ENCODE results near the gene SPAG9. TPM values are rescaled to one million over a fixed set of nuclear protein-coding genes. Genes with fewer than 3 reads are reported as not detected.

SPAG9 gene
- polyA plus RNA-seq, 12 donors, result 59.7 to 126 (median 80.5) TPM

DNA sequence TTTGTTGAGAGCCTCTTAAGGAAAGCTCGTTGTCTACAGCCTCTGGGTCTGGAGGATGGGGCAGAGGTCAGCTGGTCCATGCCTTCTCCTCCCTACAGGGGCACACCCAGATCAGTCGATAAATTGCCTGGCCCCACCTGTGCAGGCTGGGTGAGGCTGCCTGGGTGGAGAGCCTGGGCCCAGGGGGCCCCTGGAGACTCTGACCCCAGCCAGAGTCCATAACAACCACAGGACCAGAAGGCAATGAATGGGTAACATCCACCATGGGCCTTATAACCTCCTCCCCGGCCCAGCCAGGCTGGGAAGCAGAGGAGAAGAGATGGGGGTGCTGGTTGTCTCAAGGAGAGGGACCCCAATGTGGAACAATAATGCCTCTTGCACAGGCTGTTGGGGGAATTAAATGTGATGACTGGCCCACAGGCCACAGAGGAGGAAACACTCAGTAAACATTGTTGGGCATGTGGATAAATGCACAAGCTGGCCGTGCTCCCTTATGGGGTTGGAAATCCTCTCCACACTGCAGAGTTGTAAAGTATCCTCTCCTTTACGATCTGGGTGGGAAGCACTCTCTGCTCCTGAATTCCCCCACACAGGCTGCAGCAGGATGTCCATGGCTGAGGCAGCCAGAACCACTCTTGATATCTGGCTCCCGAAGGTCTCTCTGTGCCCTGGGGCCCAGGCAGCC, 197.8 kb downstream of the SPAG9 start:
- no peak for DNase-seq

DNA sequence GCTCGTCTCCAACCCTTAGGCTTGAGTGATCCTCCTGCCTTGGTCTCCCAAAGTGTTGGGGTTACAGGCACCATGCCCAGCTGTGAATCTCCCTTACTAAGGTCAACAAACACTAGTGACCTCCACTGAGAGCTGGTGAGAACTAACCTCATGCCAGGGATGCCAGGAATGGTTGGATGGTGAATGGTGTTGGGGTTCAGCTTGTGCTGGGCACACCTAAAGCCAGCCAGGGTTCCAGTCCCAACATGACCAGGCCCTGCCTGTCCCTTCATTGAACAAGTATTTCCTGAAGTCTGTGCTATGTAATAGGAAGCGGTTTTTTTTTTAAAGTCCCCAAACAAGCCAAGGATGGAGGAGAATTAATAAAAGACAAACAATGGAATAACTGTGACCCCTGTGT, 198.6 kb downstream of the SPAG9 start:
- DNase-seq, result no peak

DNA sequence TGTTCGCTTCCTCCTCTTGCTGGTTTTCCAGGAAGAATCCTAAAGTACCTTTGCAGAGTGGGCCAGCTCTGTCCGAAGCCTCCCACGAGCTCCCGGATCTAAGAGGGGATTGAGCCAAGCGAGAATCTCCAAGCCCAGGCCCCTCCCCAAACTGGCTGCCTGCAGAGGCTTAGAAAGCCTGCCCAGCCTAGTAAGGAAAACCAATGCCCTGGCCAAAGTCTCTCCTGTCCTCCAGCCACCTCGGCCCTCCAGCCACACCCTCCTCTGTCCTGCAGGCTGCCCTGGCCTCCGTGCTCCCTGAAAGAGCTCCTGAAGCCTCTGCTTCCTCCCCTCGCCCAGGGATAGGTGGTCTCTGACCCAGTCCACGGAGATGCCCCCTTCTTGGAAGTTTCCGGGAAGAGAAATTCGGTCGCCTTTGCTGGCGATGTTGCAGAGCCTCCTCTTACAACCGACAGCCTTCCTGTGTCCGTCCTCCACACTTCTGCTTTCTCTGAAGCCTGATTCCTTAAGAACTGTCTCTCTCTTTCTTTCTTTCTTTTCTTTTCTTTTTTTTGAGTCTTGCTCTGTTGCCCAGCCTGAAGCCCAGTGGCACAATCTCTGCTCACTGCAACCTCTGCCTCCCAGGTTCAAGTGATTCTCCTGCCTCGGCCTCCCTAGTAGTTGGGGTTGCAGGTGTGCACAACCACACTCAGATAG, 199.6 kb downstream of the SPAG9 start:
- no peak for DNase-seq

DNA sequence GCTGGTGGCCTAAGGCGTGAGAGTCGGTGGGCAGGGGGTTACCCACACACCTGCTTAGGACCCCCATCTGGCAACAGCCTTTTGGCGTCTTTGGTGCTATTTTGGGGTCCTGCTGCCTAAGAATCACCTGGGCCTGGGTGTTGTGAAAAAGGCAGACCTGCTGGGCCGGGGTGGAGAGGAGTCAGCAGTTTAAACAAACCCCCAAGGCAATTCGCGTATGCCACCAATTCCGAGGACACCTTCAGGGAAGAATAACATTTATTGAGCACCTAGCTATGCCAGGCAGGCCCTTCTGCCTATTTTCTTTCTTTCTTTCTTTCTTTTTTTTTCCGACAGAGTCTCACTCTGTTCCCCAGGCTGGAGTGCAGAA, 200.6 kb downstream of the SPAG9 start:
- no peak for DNase-seq

DNA sequence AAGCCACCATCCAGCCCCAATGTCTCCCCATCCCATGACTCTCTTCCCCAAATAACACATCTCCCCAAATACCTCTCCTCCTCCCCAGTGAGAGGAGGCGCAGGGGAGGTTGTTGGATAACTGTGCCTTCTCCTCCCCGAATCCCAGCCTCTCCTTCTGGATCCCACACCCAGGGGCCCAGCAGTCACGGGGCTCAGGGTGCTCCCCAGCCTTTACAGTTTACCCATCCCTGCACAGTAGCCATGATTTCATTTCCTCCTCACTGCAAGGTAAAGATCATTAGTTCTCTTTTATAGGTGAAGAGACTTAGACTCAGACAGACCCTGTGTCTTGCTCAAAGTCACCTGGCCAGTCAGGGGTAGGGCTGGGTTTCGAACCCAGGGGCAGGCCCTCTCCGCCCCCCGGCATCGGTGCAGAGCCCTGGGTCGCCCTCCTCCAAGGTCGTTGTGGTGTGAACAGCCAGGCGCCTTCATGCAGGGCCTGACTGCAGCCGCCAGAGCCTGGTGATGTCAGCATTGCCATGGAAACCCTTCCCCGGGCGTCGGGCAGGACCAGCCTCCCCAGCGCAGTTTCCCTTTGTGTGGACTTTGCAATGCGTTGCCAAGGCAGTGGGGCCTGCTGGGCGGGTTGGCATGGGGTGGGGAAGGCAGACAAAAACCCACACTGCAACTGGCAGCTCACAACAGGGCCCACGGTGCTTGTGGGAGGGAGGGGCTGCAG, 201.2 kb downstream of the SPAG9 start:
- peak; percentile 73 for DNase-seq

DNA sequence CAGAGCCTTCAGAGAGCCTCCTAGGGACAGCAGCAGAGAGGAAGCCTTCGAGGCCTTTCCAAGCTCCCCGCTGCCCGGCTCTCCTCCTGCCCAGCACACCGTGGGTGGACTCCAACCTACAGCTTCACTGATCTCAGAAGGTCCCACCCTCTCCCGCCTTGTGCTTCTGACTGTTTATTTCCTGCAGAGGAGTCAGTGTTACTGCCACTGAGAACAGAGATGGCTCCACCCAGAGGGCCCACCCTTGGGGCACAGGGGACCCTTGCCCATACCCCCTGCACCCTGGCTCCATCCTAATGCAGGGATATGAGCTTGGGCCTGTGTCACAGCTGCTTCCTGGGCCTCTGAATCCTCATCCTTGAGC, 201.8 kb downstream of the SPAG9 start:
- no peak for DNase-seq

DNA sequence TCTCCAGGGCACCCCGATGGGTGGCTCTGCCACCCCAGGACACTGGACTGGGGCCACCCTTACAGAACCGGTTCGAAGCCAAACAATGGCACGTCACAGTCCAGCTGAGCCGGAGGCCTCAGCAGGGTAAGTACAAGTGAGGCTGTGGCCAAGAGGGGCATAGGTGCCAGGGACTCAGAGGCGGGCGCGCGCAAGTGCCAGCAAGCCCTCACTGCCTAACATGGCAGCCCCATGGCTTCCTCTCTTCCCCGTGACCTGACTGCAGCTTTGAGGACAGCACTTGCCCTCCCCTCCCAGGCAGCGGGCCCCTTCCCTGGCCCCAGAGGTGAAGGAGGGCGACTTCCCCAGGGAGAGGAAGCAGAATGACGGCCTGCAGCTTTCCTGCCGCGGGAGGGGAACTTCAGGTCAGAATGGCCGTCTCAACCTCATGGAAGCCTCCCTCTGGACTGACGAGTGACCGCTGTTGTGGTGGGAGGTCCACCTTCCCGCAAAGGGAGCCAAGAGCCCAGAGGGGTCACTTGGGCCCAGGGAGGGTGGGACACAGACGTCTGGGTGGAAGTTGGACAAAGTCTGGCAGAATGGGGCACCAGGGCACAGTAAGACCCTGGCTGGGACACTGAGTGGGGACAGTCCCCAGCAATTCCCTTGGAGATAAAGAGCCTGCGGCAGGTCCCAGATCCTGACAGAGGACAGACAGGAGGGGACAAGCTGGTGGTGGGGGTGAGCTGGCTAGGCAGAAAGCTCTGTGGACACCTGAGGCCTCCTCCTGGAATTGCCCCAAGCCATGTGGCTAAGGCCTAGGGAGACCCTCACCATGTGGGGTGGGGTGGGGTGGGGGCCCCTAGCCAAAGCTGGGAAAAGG, 202.4 kb downstream of the SPAG9 start:
- DNase-seq, result no peak

DNA sequence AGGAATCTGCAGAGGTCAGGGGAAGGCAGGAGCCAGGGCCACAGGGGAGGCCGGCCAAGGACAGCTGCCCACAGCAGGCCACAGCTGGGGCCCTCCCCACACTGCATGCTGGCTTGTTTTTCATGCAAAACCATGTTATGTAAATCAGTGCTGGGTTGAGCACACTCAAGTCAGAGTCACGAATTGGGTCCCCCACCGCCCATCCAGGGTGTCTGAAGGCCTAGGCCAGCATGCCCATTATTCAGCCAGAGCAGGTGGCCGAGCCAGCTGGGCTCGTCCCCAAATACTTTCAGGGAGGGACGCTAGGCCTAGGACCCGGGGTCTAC, 203.3 kb downstream of the SPAG9 start:
- DNase-seq, result no peak

DNA sequence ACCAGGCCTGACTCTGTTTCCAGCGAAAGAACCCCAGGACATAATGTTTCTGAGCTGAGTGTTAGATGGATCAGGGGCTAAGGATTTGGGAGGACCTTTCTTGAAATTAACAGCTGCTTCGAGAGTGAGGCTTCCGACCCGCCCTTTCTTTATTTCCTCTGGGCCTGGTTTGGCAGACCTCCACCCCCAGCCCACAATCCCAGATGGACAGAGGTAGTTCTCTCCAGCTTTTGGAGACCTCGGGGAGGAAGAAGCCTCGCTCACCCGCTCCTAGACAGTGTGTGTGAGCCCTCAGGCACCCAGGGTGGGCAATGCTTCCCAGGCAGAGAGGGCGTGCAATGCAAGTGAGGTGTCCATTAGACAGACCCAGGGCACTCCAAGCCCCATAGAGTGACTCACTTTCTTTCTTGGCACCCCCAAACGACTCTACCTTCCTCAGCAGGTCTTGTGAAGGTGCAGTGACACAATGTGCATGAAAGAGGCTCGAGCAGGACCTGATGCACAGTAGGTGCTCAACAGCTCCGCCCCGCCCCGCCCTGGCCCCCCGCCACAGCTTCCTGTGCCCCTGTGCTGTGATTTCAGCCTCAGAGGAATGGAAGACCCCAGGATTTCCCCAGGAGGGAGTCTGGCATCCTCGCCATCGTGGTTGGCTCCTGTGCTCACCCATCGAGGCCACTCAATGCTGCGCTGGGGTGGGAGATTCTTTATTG, 203.8 kb downstream of the SPAG9 start:
- no peak for DNase-seq

DNA sequence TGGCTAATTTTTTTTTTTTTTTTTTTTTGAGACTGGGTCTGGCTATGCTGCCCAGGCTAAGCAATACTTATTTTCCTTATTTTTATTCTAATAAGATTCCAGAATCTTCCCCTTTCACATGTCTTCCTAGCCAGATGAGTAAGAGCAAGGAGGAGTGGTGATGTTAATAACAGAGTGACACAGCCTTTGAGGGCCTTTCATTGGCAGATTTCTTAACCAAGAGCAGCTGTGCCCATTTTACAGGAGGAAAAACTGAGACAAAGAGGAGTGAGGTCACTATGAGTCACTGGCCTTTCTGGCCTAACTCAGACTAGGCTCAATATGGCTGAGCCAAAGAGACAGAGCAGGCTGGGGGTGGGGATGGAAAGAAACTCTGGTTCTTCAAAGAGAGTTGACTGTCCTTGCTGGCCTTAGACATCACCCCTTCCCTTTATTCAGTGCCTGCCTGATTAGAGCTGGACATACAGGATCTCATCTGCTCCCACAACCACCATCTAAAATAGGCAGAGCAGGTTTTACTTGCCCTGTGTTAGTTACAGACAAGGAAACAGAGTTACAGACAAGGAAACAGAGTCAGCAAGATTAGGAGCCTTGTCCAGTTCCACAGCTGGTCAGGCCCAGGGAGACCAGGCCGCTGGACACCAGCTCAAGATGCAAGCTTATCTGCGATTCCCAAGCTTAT, 204.5 kb downstream of the SPAG9 start:
- no peak for DNase-seq

DNA sequence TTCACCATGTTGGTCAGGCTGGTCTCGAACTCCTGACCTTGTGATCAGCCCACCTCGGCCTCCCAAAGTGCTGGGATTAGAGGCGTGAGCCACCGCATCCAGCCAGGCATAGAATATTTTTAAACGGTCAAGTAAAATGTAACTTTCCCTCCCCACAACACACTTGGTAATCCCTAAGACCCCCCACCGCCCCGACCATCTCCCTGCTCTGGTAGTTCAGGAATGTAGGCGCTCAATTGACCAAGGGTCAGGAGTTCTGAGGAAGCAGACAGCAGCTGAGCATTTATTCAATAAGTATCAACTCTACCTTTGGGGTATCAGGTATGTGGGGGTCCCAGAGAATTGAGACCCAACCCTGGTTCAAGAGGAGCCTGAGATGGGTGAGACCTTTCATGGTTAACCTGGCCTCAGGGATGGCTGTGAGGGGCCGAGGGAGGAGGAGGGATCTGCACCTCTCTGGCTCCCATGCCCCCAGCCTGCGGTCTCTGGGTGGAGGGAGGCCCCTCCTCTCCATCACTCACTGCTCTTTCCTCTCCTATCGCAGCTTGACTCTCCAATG, 206.1 kb downstream of the SPAG9 start:
- no peak for DNase-seq

DNA sequence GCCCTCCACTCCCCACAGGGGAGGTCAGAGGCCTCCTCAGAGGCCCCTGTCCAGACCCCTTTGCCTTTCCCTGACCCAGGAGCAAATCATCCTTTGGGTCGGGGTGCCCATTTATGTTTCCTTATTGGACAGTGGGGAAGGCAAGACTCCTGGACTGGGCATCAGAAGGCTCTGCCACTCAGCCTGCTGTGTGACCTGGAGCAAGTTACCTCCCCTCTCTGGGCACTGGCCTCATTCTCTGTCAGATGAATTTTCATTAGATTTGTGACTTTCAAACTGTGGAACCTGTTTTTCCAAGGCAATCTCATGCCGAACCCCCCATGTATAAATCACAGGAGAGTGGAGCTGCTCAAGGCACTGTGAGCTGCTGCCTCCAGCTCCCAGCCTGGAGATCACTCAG, 207.5 kb downstream of the SPAG9 start:
- no peak for DNase-seq

Other genes starting within 250 kb of the SPAG9 start
- gene NME1, start 32.7 kb upstream of the SPAG9 start, polyA plus RNA-seq (ENCODE audit: insufficient read length in 12 of 12), result 10 to 100 TPM in 11 of 12 donors, not detected in 1; 45.2 to 66.7 (median 55.0) TPM
- 100 to 1,000 TPM in 11 of 12 donors, not detected in 1; 173 to 412 (median 310) TPM for gene NME2, start 45.5 kb upstream of the SPAG9 start, polyA plus RNA-seq (ENCODE audit: insufficient read length in 12 of 12)
- gene MBTD1, start 139.2 kb upstream of the SPAG9 start, polyA plus RNA-seq (ENCODE audit: insufficient read length in 12 of 12), result 10 to 100 TPM; 20.8 to 82.0 (median 26.9) TPM
- 10 to 100 TPM in 11 of 12 donors, not detected in 1; 22.6 to 40.5 (median 30.2) TPM for gene UTP18, start 139.7 kb upstream of the SPAG9 start, polyA plus RNA-seq (ENCODE audit: insufficient read length in 12 of 12)